ENCODE measurements around the gene AQP4. TPM values are rescaled to one million over a fixed set of nuclear protein-coding genes. Genes with fewer than 3 reads are reported as not detected.

Gene AQP4
- total RNA-seq, 1 donor from 2014 or later: not detected

DNA sequence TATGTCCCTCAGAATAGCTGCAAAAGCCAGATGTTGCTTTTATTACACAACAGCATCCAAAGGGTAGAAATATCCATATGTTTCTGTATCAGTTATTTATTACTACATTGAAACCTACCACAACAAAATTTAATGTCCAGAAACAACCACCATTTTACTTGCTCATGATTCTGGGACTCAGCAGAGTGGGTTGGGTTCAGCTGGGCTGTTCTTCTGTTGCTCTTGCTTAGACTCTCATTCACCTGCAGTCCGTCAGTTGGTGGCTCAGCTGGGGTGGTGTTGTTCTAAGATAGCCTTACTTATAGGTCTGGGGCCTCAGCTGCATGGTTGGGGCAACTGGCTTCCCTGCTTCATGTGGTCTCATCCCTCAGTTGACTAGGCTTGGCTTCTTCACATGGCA lies 21.7 kb downstream of the AQP4 start:
- Mint-ChIP-seq H3K4me3 (ENCODE audit: unreplicated experiment) (no peak overlapping the region), H3K27ac (ENCODE audit: unreplicated experiment) (no peak overlapping the region), H3K4me1 (ENCODE audit: unreplicated experiment) (no peaks in the 10 kb centered on the region), H3K9me3 (ENCODE audit: unreplicated experiment) (peaks cover under 1% of the 10 kb centered on the region), H3K27me3 (ENCODE audit: unreplicated experiment) (peaks cover 4% of the 10 kb centered on the region), H3K36me3 (ENCODE audit: unreplicated experiment) (no peaks in the 10 kb centered on the region)
- TF ChIP-seq CTCF (IDR thresholded peaks at IDR 0.05): no peak
- no peak for DNase-seq (ENCODE audit: extremely low spot score, unreplicated experiment)

GRCh38 chr18:26840965-26841364 lies 24.5 kb downstream of the AQP4 start:
- no peak for DNase-seq (ENCODE audit: extremely low spot score, unreplicated experiment)
- no peaks in the 10 kb centered on the region for H3K36me3 Mint-ChIP-seq (ENCODE audit: unreplicated experiment)
- H3K9me3 Mint-ChIP-seq (ENCODE audit: unreplicated experiment): peaks cover 3% of the 10 kb centered on the region
- H3K4me1 Mint-ChIP-seq (ENCODE audit: unreplicated experiment): no peaks in the 10 kb centered on the region
- H3K4me3 Mint-ChIP-seq (ENCODE audit: unreplicated experiment): no peak overlapping the region
- peaks cover under 1% of the 10 kb centered on the region for H3K27me3 Mint-ChIP-seq (ENCODE audit: unreplicated experiment)
- no peak overlapping the region for H3K27ac Mint-ChIP-seq (ENCODE audit: unreplicated experiment)
- TF ChIP-seq CTCF (IDR thresholded peaks at IDR 0.05): no peak

GRCh38 chr18:26839609-26840008 lies 25.9 kb downstream of the AQP4 start:
- DNase-seq (ENCODE audit: extremely low spot score, unreplicated experiment): no peak
- Mint-ChIP-seq H3K4me1 (ENCODE audit: unreplicated experiment) (no peaks in the 10 kb centered on the region), H3K36me3 (ENCODE audit: unreplicated experiment) (no peaks in the 10 kb centered on the region), H3K27me3 (ENCODE audit: unreplicated experiment) (no peaks in the 10 kb centered on the region), H3K9me3 (ENCODE audit: unreplicated experiment) (peaks cover 3% of the 10 kb centered on the region), H3K27ac (ENCODE audit: unreplicated experiment) (no peak overlapping the region), H3K4me3 (ENCODE audit: unreplicated experiment) (no peak overlapping the region)
- no peak for TF ChIP-seq CTCF (IDR thresholded peaks at IDR 0.05)

DNA sequence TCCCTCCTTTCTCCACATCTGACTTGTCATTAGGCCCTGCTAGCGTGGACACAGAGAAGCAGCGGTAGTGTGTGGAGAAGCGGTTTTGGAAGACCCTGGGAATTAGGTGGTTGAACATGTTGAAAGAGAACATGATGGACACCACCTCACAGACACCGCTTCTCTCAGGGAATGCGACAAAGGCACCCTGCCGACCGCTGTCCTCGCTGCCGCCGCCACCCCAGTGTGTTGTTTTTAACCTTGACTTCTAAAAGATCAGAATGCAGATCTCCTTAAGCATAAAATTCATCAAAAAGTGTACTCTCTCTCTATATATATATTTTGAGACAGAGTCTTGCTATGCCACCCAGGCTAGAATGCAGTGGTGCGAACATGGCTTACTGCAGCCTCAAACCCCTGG lies 33.2 kb downstream of the AQP4 start:
- Mint-ChIP-seq H3K27me3 (ENCODE audit: unreplicated experiment) (no peaks in the 10 kb centered on the region), H3K36me3 (ENCODE audit: unreplicated experiment) (no peaks in the 10 kb centered on the region), H3K27ac (ENCODE audit: unreplicated experiment) (no peak overlapping the region), H3K4me3 (ENCODE audit: unreplicated experiment) (no peak overlapping the region), H3K9me3 (ENCODE audit: unreplicated experiment) (no peaks in the 10 kb centered on the region), H3K4me1 (ENCODE audit: unreplicated experiment) (no peaks in the 10 kb centered on the region)
- no peak for DNase-seq (ENCODE audit: extremely low spot score, unreplicated experiment)
- TF ChIP-seq CTCF (IDR thresholded peaks at IDR 0.05): no peak

DNA sequence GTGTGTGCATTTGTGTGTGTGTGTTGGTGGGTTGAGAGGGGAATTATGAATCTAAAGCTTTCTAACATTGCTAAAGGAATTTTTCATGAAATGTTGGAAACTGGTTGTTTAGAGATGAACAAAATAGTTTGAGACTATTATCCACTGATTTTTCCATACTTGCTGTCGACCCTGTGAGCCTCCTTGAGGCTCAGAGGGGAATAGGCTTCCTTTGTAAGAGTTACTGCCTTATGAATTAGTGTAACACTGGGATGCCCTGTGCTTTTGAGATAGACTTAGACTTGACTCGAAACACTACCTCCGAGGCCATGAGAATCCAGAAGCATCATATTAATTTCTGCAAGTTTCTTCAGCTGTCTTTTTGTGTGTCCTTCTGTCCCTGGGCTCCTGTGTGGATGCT lies 37.9 kb downstream of the AQP4 start:
- H3K4me1 Mint-ChIP-seq (ENCODE audit: unreplicated experiment): no peaks in the 10 kb centered on the region
- TF ChIP-seq CTCF (IDR thresholded peaks at IDR 0.05): no peak
- H3K36me3 Mint-ChIP-seq (ENCODE audit: unreplicated experiment): no peaks in the 10 kb centered on the region
- no peak for DNase-seq (ENCODE audit: extremely low spot score, unreplicated experiment)
- H3K4me3 Mint-ChIP-seq (ENCODE audit: unreplicated experiment): no peak overlapping the region
- no peak overlapping the region for H3K27ac Mint-ChIP-seq (ENCODE audit: unreplicated experiment)
- no peaks in the 10 kb centered on the region for H3K9me3 Mint-ChIP-seq (ENCODE audit: unreplicated experiment)
- peaks cover 3% of the 10 kb centered on the region for H3K27me3 Mint-ChIP-seq (ENCODE audit: unreplicated experiment)
